Panc1 (cell line): Measurements from ENCODE around the gene AP3B2. TPM values are rescaled to one million over a fixed set of nuclear protein-coding genes. Genes with fewer than 3 reads are reported as not detected.

Experiments used
- ATAC-seq: fragments of 200-7000 bp; cut with Tn5 transposase; 2 replicates; pipeline ENCODE4 v1.9.1; 2020; ENCODE audit warnings: mild to moderate bottlenecking, moderate library complexity
- BruUV-seq: library from RNA; stranded (reverse); fragments of 400-500 nt; replicated peaks from 2 replicates; lab custom pipeline; 2021; lab: Mats Ljungman, UMichigan
- CTCF ChIA-PET: fragments of 300-600 bp; sonication (Branson Sonifier 250); formaldehyde crosslinking; loops from one replicate; lab custom pipeline; 2022; ENCODE audit warnings: antibody characterized with exemption; lab: Charles Lee
- POLR2A ChIA-PET: fragments of 300-600 bp; sonication (Branson Sonifier 250); formaldehyde crosslinking; loops from one replicate; lab custom pipeline; 2022; ENCODE audit warnings: antibody characterized with exemption; lab: Charles Lee
- DNase-seq: peaks from one replicate; pipeline ENCODE4 v3.0.0-alpha.2; 2010; ENCODE audit warnings: low read depth, low spot score
- H3K27ac ChIP-seq: 2 replicates; pipeline ENCODE4 v1.5.1; 2011; ENCODE audit warnings: mild to moderate bottlenecking, low read length, inconsistent platforms
- H3K27me3 ChIP-seq: fragments of 200-500 bp; sonication (Bioruptor generic); 2 replicates; pipeline ENCODE4 v1.6.0; 2014; ENCODE audit warnings: low read length, inconsistent platforms; ENCODE audit not compliant: control insufficient read depth, insufficient read depth
- H3K36me3 ChIP-seq: fragments of 200-500 bp; sonication (Bioruptor generic); 2 replicates; pipeline ENCODE4 v1.5.1; 2014; ENCODE audit warnings: inconsistent platforms, mild to moderate bottlenecking, low read length, moderate library complexity; ENCODE audit not compliant: control insufficient read depth, insufficient read depth
- H3K4me1 ChIP-seq: 2 replicates; pipeline ENCODE4 v1.5.1; 2011; ENCODE audit warnings: inconsistent platforms, mild to moderate bottlenecking, low read length, moderate library complexity; ENCODE audit not compliant: control insufficient read depth, insufficient read depth
- H3K4me3 ChIP-seq, 2 experiments: 2 replicates each; pipeline ENCODE4 v1.5.1; 2011 to 2012; ENCODE audit warnings: low read depth in 2 of 2, low read length in 2 of 2, mild to moderate bottlenecking in 2 of 2, inconsistent platforms in 1 of 2, moderate library complexity in 1 of 2
- H3K9me3 ChIP-seq: fragments of 200-500 bp; sonication (Bioruptor generic); 2 replicates; pipeline ENCODE4 v1.5.1; 2014; ENCODE audit warnings: low read depth, mild to moderate bottlenecking, inconsistent platforms, low read length, moderate library complexity; ENCODE audit not compliant: control insufficient read depth, insufficient read depth
- POLR2AphosphoS5 ChIP-seq: IDR thresholded peaks from 2 replicates; pipeline ENCODE4 v1.6.1; 2012; ENCODE audit warnings: mild to moderate bottlenecking, low read depth, low read length, moderate library complexity
- SIN3A ChIP-seq: IDR thresholded peaks from 2 replicates; pipeline ENCODE4 v1.6.1; 2012; ENCODE audit warnings: low read depth, mild to moderate bottlenecking, low read length, moderate library complexity, borderline replicate concordance; ENCODE audit not compliant: insufficient read depth
- TCF7L2 ChIP-seq: IDR thresholded peaks from 2 replicates; pipeline ENCODE4 v1.6.1; 2011; ENCODE audit warnings: mild to moderate bottlenecking, low read depth, low read length, inconsistent platforms
- in situ Hi-C: cut with HindIII; loops from 2 replicates; pipeline ENCODE4 v1.10.0; 2016; ENCODE audit warnings: low sequenced_read_pairs, low pct_unique_long_range_greater_than_20kb
- intact Hi-C: fragments of 100-400 bp; cut with micrococcal nuclease; formaldehyde crosslinking; loops from one replicate; pipeline ENCODE4 v1.10.0; 2022; ENCODE audit not compliant: unreplicated experiment
- total RNA-seq: library from RNA; stranded (reverse); gene quantifications from one replicate; pipeline ENCODE4 v1.2.1, GENCODE V29; 2021; ENCODE audit not compliant: unreplicated experiment
- TF ChIP-seq, protein P1 (sequence below): fragments of 450-650 bp; IDR thresholded peaks from 2 replicates; pipeline ENCODE4 v1.5.1; 2017; ENCODE audit warnings: mild to moderate bottlenecking
- TF ChIP-seq, protein P2 (sequence below), 2 experiments: IDR thresholded peaks; 2 replicates each; pipeline ENCODE4 v1.6.1; 2011 to 2012; ENCODE audit warnings: low read depth in 2 of 2, control low read depth in 1 of 2, low read length in 1 of 2, mild to moderate bottlenecking in 1 of 2, moderate library complexity in 1 of 2; ENCODE audit not compliant: insufficient read depth in 1 of 2

The AP3B2 gene
- total RNA-seq, 1 experiment from 2014 or later: 0.95 TPM

GRCh38 chr15:82680200-82681102 is 29.2 kb downstream of the AP3B2 start:
- Histone ChIP-seq H3K4me1 (no peaks in the 10 kb centered on the region), H3K4me3 (peak overlapping the region; percentile 52 to 58), H3K27ac (no peak overlapping the region), H3K27me3 (peaks cover 8% of the 10 kb centered on the region; the same call in 1 of the 2 replicates), H3K9me3 (no peaks in the 10 kb centered on the region), H3K36me3 (no peaks in the 10 kb centered on the region)
- CTCF ChIA-PET: no interaction called here
- POLR2A ChIA-PET: no interaction called here
- in situ Hi-C loops (no loop called here), intact Hi-C loops (no loop called here)
- ATAC-seq (peak; percentile 85), DNase-seq (no peak)
- no peak for TF ChIP-seq TCF7L2
- TF ChIP-seq, protein P1, sequence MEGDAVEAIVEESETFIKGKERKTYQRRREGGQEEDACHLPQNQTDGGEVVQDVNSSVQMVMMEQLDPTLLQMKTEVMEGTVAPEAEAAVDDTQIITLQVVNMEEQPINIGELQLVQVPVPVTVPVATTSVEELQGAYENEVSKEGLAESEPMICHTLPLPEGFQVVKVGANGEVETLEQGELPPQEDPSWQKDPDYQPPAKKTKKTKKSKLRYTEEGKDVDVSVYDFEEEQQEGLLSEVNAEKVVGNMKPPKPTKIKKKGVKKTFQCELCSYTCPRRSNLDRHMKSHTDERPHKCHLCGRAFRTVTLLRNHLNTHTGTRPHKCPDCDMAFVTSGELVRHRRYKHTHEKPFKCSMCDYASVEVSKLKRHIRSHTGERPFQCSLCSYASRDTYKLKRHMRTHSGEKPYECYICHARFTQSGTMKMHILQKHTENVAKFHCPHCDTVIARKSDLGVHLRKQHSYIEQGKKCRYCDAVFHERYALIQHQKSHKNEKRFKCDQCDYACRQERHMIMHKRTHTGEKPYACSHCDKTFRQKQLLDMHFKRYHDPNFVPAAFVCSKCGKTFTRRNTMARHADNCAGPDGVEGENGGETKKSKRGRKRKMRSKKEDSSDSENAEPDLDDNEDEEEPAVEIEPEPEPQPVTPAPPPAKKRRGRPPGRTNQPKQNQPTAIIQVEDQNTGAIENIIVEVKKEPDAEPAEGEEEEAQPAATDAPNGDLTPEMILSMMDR: no peak
- TF ChIP-seq, protein P2, sequence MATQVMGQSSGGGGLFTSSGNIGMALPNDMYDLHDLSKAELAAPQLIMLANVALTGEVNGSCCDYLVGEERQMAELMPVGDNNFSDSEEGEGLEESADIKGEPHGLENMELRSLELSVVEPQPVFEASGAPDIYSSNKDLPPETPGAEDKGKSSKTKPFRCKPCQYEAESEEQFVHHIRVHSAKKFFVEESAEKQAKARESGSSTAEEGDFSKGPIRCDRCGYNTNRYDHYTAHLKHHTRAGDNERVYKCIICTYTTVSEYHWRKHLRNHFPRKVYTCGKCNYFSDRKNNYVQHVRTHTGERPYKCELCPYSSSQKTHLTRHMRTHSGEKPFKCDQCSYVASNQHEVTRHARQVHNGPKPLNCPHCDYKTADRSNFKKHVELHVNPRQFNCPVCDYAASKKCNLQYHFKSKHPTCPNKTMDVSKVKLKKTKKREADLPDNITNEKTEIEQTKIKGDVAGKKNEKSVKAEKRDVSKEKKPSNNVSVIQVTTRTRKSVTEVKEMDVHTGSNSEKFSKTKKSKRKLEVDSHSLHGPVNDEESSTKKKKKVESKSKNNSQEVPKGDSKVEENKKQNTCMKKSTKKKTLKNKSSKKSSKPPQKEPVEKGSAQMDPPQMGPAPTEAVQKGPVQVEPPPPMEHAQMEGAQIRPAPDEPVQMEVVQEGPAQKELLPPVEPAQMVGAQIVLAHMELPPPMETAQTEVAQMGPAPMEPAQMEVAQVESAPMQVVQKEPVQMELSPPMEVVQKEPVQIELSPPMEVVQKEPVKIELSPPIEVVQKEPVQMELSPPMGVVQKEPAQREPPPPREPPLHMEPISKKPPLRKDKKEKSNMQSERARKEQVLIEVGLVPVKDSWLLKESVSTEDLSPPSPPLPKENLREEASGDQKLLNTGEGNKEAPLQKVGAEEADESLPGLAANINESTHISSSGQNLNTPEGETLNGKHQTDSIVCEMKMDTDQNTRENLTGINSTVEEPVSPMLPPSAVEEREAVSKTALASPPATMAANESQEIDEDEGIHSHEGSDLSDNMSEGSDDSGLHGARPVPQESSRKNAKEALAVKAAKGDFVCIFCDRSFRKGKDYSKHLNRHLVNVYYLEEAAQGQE (IDR thresholded peaks at IDR 0.05; ENCODE audit: insufficient read depth in 1 of 2, low read depth in 2 of 2, low read length in 1 of 2): no peak
- no peak for TF ChIP-seq POLR2AphosphoS5
- BruUV-seq: no TSS peak

- no peak for DNase-seq
- no TSS peak for BruUV-seq
- in situ Hi-C loops: no loop called here
- no peak overlapping the region for H3K27ac ChIP-seq
- TF ChIP-seq TCF7L2 (no peak), POLR2AphosphoS5 (no peak), SIN3A (no peak)
- TF ChIP-seq, protein P1: no peak
- TF ChIP-seq, protein P2 (IDR thresholded peaks at IDR 0.05; ENCODE audit: insufficient read depth in 1 of 2, low read depth in 2 of 2, low read length in 1 of 2): no peak
- intact Hi-C loops: no loop called here
- no peaks in the 10 kb centered on the region for H3K9me3 ChIP-seq
- ChIA-PET CTCF (no interaction called here), POLR2A (no interaction called here)
- no peaks in the 10 kb centered on the region for H3K4me1 ChIP-seq
- peak overlapping the region; percentile 52 to 58 for H3K4me3 ChIP-seq
- ATAC-seq: peak; percentile 44
- H3K27me3 ChIP-seq: peaks cover 8% of the 10 kb centered on the region; the same call in 1 of the 2 replicates
- no peaks in the 10 kb centered on the region for H3K36me3 ChIP-seq
Observed at GRCh38 chr15:82679626-82680199, 30.0 kb downstream of the AP3B2 start.
